HEK293 (cell line): ENCODE data around the gene MMD2.
A peak's percentile ranks its signal among the peaks of the same experiment; 100 is the strongest.

ENCODE experiments used
- CTCF ChIA-PET: fragments of 350-600 bp; formaldehyde crosslinking; extraction: SDS; loops from one replicate; lab custom pipeline; 2021; ENCODE audit warnings: antibody characterized with exemption; lab: Yijun Ruan, JAX
- POLR2A ChIA-PET: fragments of 300-600 bp; formaldehyde crosslinking; extraction: SDS; loops from one replicate; lab custom pipeline; 2020; ENCODE audit warnings: antibody characterized with exemption, inconsistent platforms; lab: Yijun Ruan, JAX
- H3K27ac ChIP-seq: fragments of 200-500 bp; sonication (Bioruptor generic); 2 replicates; pipeline ENCODE4 v1.5.1; 2014; ENCODE audit warnings: low read depth, low read length, control low read depth, inconsistent platforms; ENCODE audit errors: extremely low read depth
- H3K36me3 ChIP-seq, 2 experiments: fragments of 200-500 bp in 1 of 2; sonication (Bioruptor generic) in 1 of 2; 1 replicate in 1 of 2; 2 replicates in 1 of 2; pipeline ENCODE4 v1.5.1; 2014 to 2017; ENCODE audit warnings: inconsistent platforms in 2 of 2, low read length in 2 of 2; ENCODE audit not compliant: control insufficient read depth in 2 of 2, insufficient read depth in 1 of 2
- H3K4me1 ChIP-seq: fragments of 200-500 bp; sonication (Bioruptor generic); 2 replicates; pipeline ENCODE4 v1.5.1; 2014; ENCODE audit warnings: mild to moderate bottlenecking, low read length, inconsistent platforms; ENCODE audit not compliant: control insufficient read depth, insufficient read depth
- H3K4me3 ChIP-seq: 2 replicates; pipeline ENCODE4 v1.5.1; 2011; ENCODE audit warnings: low read depth, mild to moderate bottlenecking, control low read depth, low read length, moderate library complexity
- H3K9me3 ChIP-seq: fragments of 200-500 bp; sonication (Bioruptor generic); 2 replicates; pipeline ENCODE4 v1.5.1; 2014; ENCODE audit warnings: low read depth, low read length, inconsistent platforms; ENCODE audit not compliant: control insufficient read depth, insufficient read depth
- GLIS2 ChIP-seq: fragments of 450-650 bp; formaldehyde crosslinking; IDR thresholded peaks from 2 replicates; pipeline ENCODE4 v1.5.1; 2016; ENCODE audit warnings: missing biosample characterization, missing genetic modification characterization
- HOXA7 ChIP-seq: sonication (generic); formaldehyde crosslinking; IDR thresholded peaks from 2 replicates; pipeline ENCODE4 v1.8.1; 2022; ENCODE audit warnings: missing genetic modification reagents, borderline replicate concordance
- HOXC10 ChIP-seq: sonication (generic); formaldehyde crosslinking; IDR thresholded peaks from 2 replicates; pipeline ENCODE4 v1.8.1; 2023; ENCODE audit warnings: mild to moderate bottlenecking, missing genetic modification reagents
- KLF10 ChIP-seq: fragments of 450-650 bp; IDR thresholded peaks from 2 replicates; pipeline ENCODE4 v1.5.1; 2018; ENCODE audit warnings: missing biosample characterization, mild to moderate bottlenecking, missing genetic modification characterization
- KLF9 ChIP-seq: fragments of 450-650 bp; formaldehyde crosslinking; IDR thresholded peaks from 2 replicates; pipeline ENCODE4 v1.5.1; 2016; ENCODE audit warnings: missing biosample characterization, missing genetic modification characterization, low read depth
- MZF1 ChIP-seq: fragments of 450-650 bp; formaldehyde crosslinking; IDR thresholded peaks from 2 replicates; pipeline ENCODE4 v1.5.1; 2017; ENCODE audit warnings: missing biosample characterization, missing genetic modification characterization, borderline replicate concordance
- TCF7L2 ChIP-seq: IDR thresholded peaks from 2 replicates; pipeline ENCODE4 v1.6.1; 2011; ENCODE audit warnings: low read depth, mild to moderate bottlenecking, inconsistent platforms, low read length, moderate library complexity, borderline replicate concordance
- TRIM28 ChIP-seq: IDR thresholded peaks from 2 replicates; pipeline ENCODE4 v1.6.1; 2011; ENCODE audit warnings: low read length, control low read depth, borderline replicate concordance
- YY2 ChIP-seq: fragments of 450-650 bp; formaldehyde crosslinking; IDR thresholded peaks from 2 replicates; pipeline ENCODE4 v1.5.1; 2016; ENCODE audit warnings: missing biosample characterization, missing genetic modification characterization
- ZBTB11 ChIP-seq: fragments of 450-650 bp; formaldehyde crosslinking; conservative IDR thresholded peaks from 2 replicates; pipeline ENCODE4 v1.5.1; 2016; ENCODE audit warnings: low read depth, missing biosample characterization, missing genetic modification characterization
- ZBTB49 ChIP-seq: fragments of 450-650 bp; formaldehyde crosslinking; IDR thresholded peaks from 2 replicates; pipeline ENCODE4 v1.5.1; 2016; ENCODE audit warnings: missing biosample characterization, missing genetic modification characterization, low read depth
- ZFP3 ChIP-seq: fragments of 450-650 bp; formaldehyde crosslinking; IDR thresholded peaks from 2 replicates; pipeline ENCODE4 v1.5.1; 2016; ENCODE audit warnings: low read depth, missing biosample characterization, missing genetic modification characterization
- ZFP37 ChIP-seq: fragments of 450-650 bp; formaldehyde crosslinking; IDR thresholded peaks from 2 replicates; pipeline ENCODE4 v1.5.1; 2016; ENCODE audit warnings: missing biosample characterization, missing genetic modification characterization
- ZFP69B ChIP-seq: fragments of 450-650 bp; formaldehyde crosslinking; IDR thresholded peaks from 2 replicates; pipeline ENCODE4 v1.5.1; 2016; ENCODE audit warnings: missing biosample characterization, missing genetic modification characterization
- ZNF146 ChIP-seq: fragments of 450-650 bp; formaldehyde crosslinking; IDR thresholded peaks from 2 replicates; pipeline ENCODE4 v1.5.1; 2016; ENCODE audit warnings: missing biosample characterization, missing genetic modification characterization
- ZNF155 ChIP-seq: fragments of 450-650 bp; formaldehyde crosslinking; IDR thresholded peaks from 2 replicates; pipeline ENCODE4 v1.5.1; 2016; ENCODE audit warnings: missing biosample characterization, missing genetic modification characterization
- ZNF2 ChIP-seq: fragments of 450-650 bp; formaldehyde crosslinking; IDR thresholded peaks from 2 replicates; pipeline ENCODE4 v1.5.1; 2016; ENCODE audit warnings: missing biosample characterization, missing genetic modification characterization
- ZNF248 ChIP-seq: fragments of 450-650 bp; formaldehyde crosslinking; IDR thresholded peaks from 2 replicates; pipeline ENCODE4 v1.5.1; 2017; ENCODE audit warnings: missing biosample characterization, missing genetic modification characterization
- ZNF302 ChIP-seq: fragments of 450-650 bp; formaldehyde crosslinking; IDR thresholded peaks from 2 replicates; pipeline ENCODE4 v1.5.1; 2016; ENCODE audit warnings: missing biosample characterization, missing genetic modification characterization, low read depth
- ZNF366 ChIP-seq: fragments of 450-650 bp; formaldehyde crosslinking; conservative IDR thresholded peaks from 2 replicates; pipeline ENCODE4 v1.5.1; 2016; ENCODE audit warnings: missing biosample characterization, missing genetic modification characterization
- ZNF37A ChIP-seq: fragments of 450-650 bp; IDR thresholded peaks from 2 replicates; pipeline ENCODE4 v1.5.1; 2018; ENCODE audit warnings: missing biosample characterization, missing genetic modification characterization
- ZNF530 ChIP-seq: fragments of 450-650 bp; formaldehyde crosslinking; IDR thresholded peaks from 2 replicates; pipeline ENCODE4 v1.5.1; 2016; ENCODE audit warnings: low read depth, missing biosample characterization, missing genetic modification characterization
- ZNF621 ChIP-seq: fragments of 450-650 bp; formaldehyde crosslinking; IDR thresholded peaks from 2 replicates; pipeline ENCODE4 v1.5.1; 2017; ENCODE audit warnings: missing biosample characterization, missing genetic modification characterization
- ZNF629 ChIP-seq: fragments of 450-650 bp; formaldehyde crosslinking; IDR thresholded peaks from 2 replicates; pipeline ENCODE4 v1.5.1; 2017; ENCODE audit warnings: missing biosample characterization, missing genetic modification characterization
- ZNF701 ChIP-seq: fragments of 450-650 bp; formaldehyde crosslinking; IDR thresholded peaks from 2 replicates; pipeline ENCODE4 v1.5.1; 2016; ENCODE audit warnings: missing biosample characterization, missing genetic modification characterization
- TF ChIP-seq, protein P1 (sequence below): fragments of 450-650 bp; formaldehyde crosslinking; IDR thresholded peaks from 2 replicates; pipeline ENCODE4 v1.5.1; 2017; ENCODE audit warnings: missing biosample characterization, missing genetic modification characterization
- TF ChIP-seq, protein P2 (sequence below): fragments of 450-650 bp; formaldehyde crosslinking; IDR thresholded peaks from 2 replicates; pipeline ENCODE4 v1.5.1; 2016; ENCODE audit warnings: missing biosample characterization, missing genetic modification characterization
- TF ChIP-seq, protein P3 (sequence below): fragments of 450-650 bp; IDR thresholded peaks from 2 replicates; pipeline ENCODE4 v1.5.1; 2018; ENCODE audit warnings: missing biosample characterization, missing genetic modification characterization

MMD2 gene

GRCh38 chr7:4906682-4907081 is 52.3 kb downstream of the MMD2 start (continued):
- TF ChIP-seq, protein P1, sequence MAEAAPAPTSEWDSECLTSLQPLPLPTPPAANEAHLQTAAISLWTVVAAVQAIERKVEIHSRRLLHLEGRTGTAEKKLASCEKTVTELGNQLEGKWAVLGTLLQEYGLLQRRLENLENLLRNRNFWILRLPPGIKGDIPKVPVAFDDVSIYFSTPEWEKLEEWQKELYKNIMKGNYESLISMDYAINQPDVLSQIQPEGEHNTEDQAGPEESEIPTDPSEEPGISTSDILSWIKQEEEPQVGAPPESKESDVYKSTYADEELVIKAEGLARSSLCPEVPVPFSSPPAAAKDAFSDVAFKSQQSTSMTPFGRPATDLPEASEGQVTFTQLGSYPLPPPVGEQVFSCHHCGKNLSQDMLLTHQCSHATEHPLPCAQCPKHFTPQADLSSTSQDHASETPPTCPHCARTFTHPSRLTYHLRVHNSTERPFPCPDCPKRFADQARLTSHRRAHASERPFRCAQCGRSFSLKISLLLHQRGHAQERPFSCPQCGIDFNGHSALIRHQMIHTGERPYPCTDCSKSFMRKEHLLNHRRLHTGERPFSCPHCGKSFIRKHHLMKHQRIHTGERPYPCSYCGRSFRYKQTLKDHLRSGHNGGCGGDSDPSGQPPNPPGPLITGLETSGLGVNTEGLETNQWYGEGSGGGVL (tag by site-specific recombination): no peak
- TF ChIP-seq HOXC10 (CRISPR knock-in tag) (no peak), TRIM28 (no peak)
- TF ChIP-seq, all 188 proteins: peak for 2

GRCh38 chr7:4905171-4905570 is 53.8 kb downstream of the MMD2 start:
- H3K27ac ChIP-seq: no peak overlapping the region
- no peak overlapping the region for H3K4me3 ChIP-seq
- CTCF ChIA-PET: no interaction called here
- no peaks in the 10 kb centered on the region for H3K4me1 ChIP-seq
- no peaks in the 10 kb centered on the region for H3K9me3 ChIP-seq
- POLR2A ChIA-PET: no interaction called here
- TF ChIP-seq ZNF530: no peak
- TF ChIP-seq KLF10: no peak
- 0 out of 2 replicates have a peak, but pooled peaks have one; percentile 19 for TF ChIP-seq YY2 (tag by site-specific recombination)
- TF ChIP-seq, protein P2, sequence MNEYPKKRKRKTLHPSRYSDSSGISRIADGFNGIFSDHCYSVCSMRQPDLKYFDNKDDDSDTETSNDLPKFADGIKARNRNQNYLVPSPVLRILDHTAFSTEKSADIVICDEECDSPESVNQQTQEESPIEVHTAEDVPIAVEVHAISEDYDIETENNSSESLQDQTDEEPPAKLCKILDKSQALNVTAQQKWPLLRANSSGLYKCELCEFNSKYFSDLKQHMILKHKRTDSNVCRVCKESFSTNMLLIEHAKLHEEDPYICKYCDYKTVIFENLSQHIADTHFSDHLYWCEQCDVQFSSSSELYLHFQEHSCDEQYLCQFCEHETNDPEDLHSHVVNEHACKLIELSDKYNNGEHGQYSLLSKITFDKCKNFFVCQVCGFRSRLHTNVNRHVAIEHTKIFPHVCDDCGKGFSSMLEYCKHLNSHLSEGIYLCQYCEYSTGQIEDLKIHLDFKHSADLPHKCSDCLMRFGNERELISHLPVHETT: no peak
- TF ChIP-seq, protein P3, sequence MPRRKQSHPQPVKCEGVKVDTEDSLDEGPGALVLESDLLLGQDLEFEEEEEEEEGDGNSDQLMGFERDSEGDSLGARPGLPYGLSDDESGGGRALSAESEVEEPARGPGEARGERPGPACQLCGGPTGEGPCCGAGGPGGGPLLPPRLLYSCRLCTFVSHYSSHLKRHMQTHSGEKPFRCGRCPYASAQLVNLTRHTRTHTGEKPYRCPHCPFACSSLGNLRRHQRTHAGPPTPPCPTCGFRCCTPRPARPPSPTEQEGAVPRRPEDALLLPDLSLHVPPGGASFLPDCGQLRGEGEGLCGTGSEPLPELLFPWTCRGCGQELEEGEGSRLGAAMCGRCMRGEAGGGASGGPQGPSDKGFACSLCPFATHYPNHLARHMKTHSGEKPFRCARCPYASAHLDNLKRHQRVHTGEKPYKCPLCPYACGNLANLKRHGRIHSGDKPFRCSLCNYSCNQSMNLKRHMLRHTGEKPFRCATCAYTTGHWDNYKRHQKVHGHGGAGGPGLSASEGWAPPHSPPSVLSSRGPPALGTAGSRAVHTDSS: peak; percentile 95
- TF ChIP-seq ZBTB49 (tag by site-specific recombination): no peak
- TF ChIP-seq ZNF366 (tag by site-specific recombination): peak; percentile 70
- TF ChIP-seq ZNF629 (tag by site-specific recombination): no peak
- no peak for TF ChIP-seq ZNF37A (tag by site-specific recombination)
- TF ChIP-seq ZNF155 (tag by site-specific recombination): no peak
- no peak for TF ChIP-seq MZF1 (tag by site-specific recombination)
- no peak for TF ChIP-seq HOXA7 (CRISPR knock-in tag)
- no peak for TF ChIP-seq GLIS2 (tag by site-specific recombination)
- no peak for TF ChIP-seq ZNF146 (tag by site-specific recombination)
- no peak for TF ChIP-seq TCF7L2
- TF ChIP-seq ZNF701 (tag by site-specific recombination): no peak
- no peak for TF ChIP-seq ZBTB11 (tag by site-specific recombination)
- TF ChIP-seq KLF9 (tag by site-specific recombination): no peak
- TF ChIP-seq ZFP69B (tag by site-specific recombination): no peak
- TF ChIP-seq ZNF248 (tag by site-specific recombination): no peak
- TF ChIP-seq ZNF621 (tag by site-specific recombination): no peak
- no peak for TF ChIP-seq ZNF2 (tag by site-specific recombination)
- TF ChIP-seq ZNF302 (tag by site-specific recombination): no peak
- TF ChIP-seq ZFP3 (tag by site-specific recombination): no peak
- no peak for TF ChIP-seq ZFP37 (tag by site-specific recombination)
- TF ChIP-seq, all 188 proteins: peak for 3
- no peaks in the 10 kb centered on the region for H3K36me3 ChIP-seq
